SH-SY5Y (cell line): ENCODE measurements around the gene MRPL52.

ENCODE experiments used
- GATA2 ChIP-seq: IDR thresholded peaks from 2 replicates; pipeline ENCODE4 v1.6.1; 2011; ENCODE audit warnings: mild to moderate bottlenecking, low read depth, low read length
- GATA3 ChIP-seq: IDR thresholded peaks from 2 replicates; pipeline ENCODE4 v1.6.1; 2011; ENCODE audit warnings: low read depth, mild to moderate bottlenecking, low read length, moderate library complexity

- TF ChIP-seq GATA2 (no peak), GATA3 (no peak)
These were observed 48.2 kb upstream of the MRPL52 start for GRCh38 chr14:22781301-22781991.
